Measurements from ENCODE around the gene SH3BP4.

- TF ChIP-seq SRF (IDR thresholded peaks at IDR 0.05; ENCODE audit: low read depth, low read length) (no peak), YY1 (IDR thresholded peaks at IDR 0.05; ENCODE audit: low read depth, low read length) (no peak), POLR2A (IDR thresholded peaks at IDR 0.05; ENCODE audit: control extremely low read depth in 1 of 2, low read depth in 2 of 2, low read length in 2 of 2) (no peak), CTCF (IDR thresholded peaks at IDR 0.05; ENCODE audit: control extremely low read depth in 1 of 3, insufficient read depth in 1 of 3, low read depth in 1 of 3, low read length in 3 of 3) (no peak), TAF1 (IDR thresholded peaks at IDR 0.05; ENCODE audit: low read depth, low read length) (no peak), EZH2 (IDR thresholded peaks at IDR 0.05; ENCODE audit: low read depth, low read length, severe bottlenecking) (no peak), CEBPB (IDR thresholded peaks at IDR 0.05; ENCODE audit: low read depth, low read length) (no peak), JUND (IDR thresholded peaks at IDR 0.05; ENCODE audit: low read length) (no peak), JUN (IDR thresholded peaks at IDR 0.05; ENCODE audit: low read depth, low read length) (no peak), SP1 (IDR thresholded peaks at IDR 0.05; ENCODE audit: low read depth, low read length) (no peak), ZNF274 (IDR thresholded peaks at IDR 0.05; ENCODE audit: borderline replicate concordance, extremely low read depth, low read length) (no peak)
Measured at GRCh38 chr2:235080101-235080500, 128.3 kb downstream of the SH3BP4 start.
